Right cardiac atrium (tissue), 5 donors: ENCODE data around the gene YEATS2. TPM values are rescaled to one million over a fixed set of nuclear protein-coding genes. Genes with fewer than 3 reads are reported as not detected.
"Not testable (repeated sequence)": the region's sequence is repeated elsewhere in the genome, so short reads cannot be mapped to it uniquely, and the experiment has no call there.

ENCODE experiments used
- ATAC-seq, 2 donors: fragments of 200-7000 bp; cut with Tn5 transposase; one replicate each; pipeline versions ENCODE4 v1.8.0 to v1.9.1; 2020; ENCODE audit warnings: moderate library complexity in 2 of 2, mild to moderate bottlenecking in 1 of 2
- DNase-seq, 3 donors: peaks; one replicate each; pipeline ENCODE4 v3.0.0-alpha.2; 2020
- H3K27ac ChIP-seq: one replicate; pipeline ENCODE4 v1.5.1; 2013; ENCODE audit warnings: mild to moderate bottlenecking, low read length, control low read depth, moderate library complexity
- H3K27me3 ChIP-seq: one replicate; pipeline ENCODE4 v1.6.1; 2013; ENCODE audit not compliant: control insufficient read depth, insufficient read depth
- H3K4me1 ChIP-seq: one replicate; pipeline ENCODE4 v1.6.1; 2013; ENCODE audit warnings: low read length; ENCODE audit not compliant: control insufficient read depth, insufficient read depth
- H3K4me3 ChIP-seq: one replicate; pipeline ENCODE4 v1.5.1; 2013; ENCODE audit warnings: low read length, control low read depth
- H3K9me3 ChIP-seq: one replicate; pipeline ENCODE4 v1.6.1; 2013; ENCODE audit warnings: low read length; ENCODE audit not compliant: control insufficient read depth
- WGBS: extraction: QIAGEN DNeasy Blood & Tissue Kit; methylation state at CpG from one replicate; pipeline ENCODE4 v1.1.7; 2013; 5-methylcytosine and 5-hydroxymethylcytosine counted together
- intact Hi-C, 4 donors: fragments of 100-400 bp; cut with DNase I; formaldehyde crosslinking; loops; one replicate each; pipeline versions ENCODE4 v1.11.0 to v1.14.0; 2022 to 2023
- polyA plus RNA-seq: library from polyadenylated mRNA; stranded (reverse); fragments of 200-250 nt; gene quantifications from one replicate; pipeline ENCODE4 v1.2.3, GENCODE V29; 2013
- total RNA-seq, 4 donors: library from RNA; stranded (reverse); fragmentation: NEBNext Ultra II Directional; extraction: Animal tissue kit (Norgen Biotek cat#: 25700); gene quantifications; one replicate each; pipeline ENCODE4 v1.2.1, GENCODE V29; 2021
- donor health status: healthy with polysubstance abuse.
- donor health status: DM: no; HTN: yes; CAD: no.
- donor health status: DM: no; HTN: no; CAD: no.
- donor health status: DM: no; HTN: yes; CAD: no; lungs with severe emphysema.
- donor health status: DM: yes; HTN: yes; CAD: no.

The YEATS2 gene
- total and polyA plus RNA-seq, 5 donors = 6.0 to 12.0 (median 11.6) TPM

- intact Hi-C loops = no loop called here
- no peak for ATAC-seq
- WGBS = 97% methylated on average over 3 of the region's 3 CpGs
Observed at GRCh38 chr3:183711516-183711915, 13.9 kb downstream of the YEATS2 start.

GRCh38 chr3:183714622-183715021, 17.0 kb downstream of the YEATS2 start:
- Histone ChIP-seq H3K9me3 (no peaks in the 10 kb centered on the region), H3K27me3 (no peaks in the 10 kb centered on the region), H3K27ac (no peak overlapping the region), H3K4me3 (no peak overlapping the region), H3K4me1 (no peaks in the 10 kb centered on the region)
- DNase-seq = no peak
- ATAC-seq = no peak
- intact Hi-C loops = no loop called here

More at GRCh38 chr3:183711516-183711915, 13.9 kb downstream of the YEATS2 start:
- Histone ChIP-seq H3K4me3 (no peak overlapping the region), H3K27me3 (no peaks in the 10 kb centered on the region), H3K27ac (no peak overlapping the region), H3K4me1 (peaks cover 2% of the 10 kb centered on the region), H3K9me3 (no peaks in the 10 kb centered on the region)
- no peak for DNase-seq

GRCh38 chr3:183718012-183718411, 20.4 kb downstream of the YEATS2 start:
- intact Hi-C loops = no loop called here
- no peak overlapping the region for H3K27ac ChIP-seq
- WGBS = 90% methylated on average over 3 of the region's 3 CpGs
- no peaks in the 10 kb centered on the region for H3K27me3 ChIP-seq
- H3K4me1 ChIP-seq = no peaks in the 10 kb centered on the region
- H3K9me3 ChIP-seq = no peaks in the 10 kb centered on the region
- ATAC-seq (no peak), DNase-seq (no peak)
- no peak overlapping the region for H3K4me3 ChIP-seq

GRCh38 chr3:183725387-183725786, 27.8 kb downstream of the YEATS2 start:
- no peak for DNase-seq
- 86% methylated on average over 6 of the region's 6 CpGs for WGBS
- no peaks in the 10 kb centered on the region for H3K27me3 ChIP-seq
- intact Hi-C loops = no loop called here
- no peak overlapping the region for H3K27ac ChIP-seq
- no peaks in the 10 kb centered on the region for H3K9me3 ChIP-seq
- ATAC-seq = no peak
- no peak overlapping the region for H3K4me3 ChIP-seq
- no peaks in the 10 kb centered on the region for H3K4me1 ChIP-seq

GRCh38 chr3:183728204-183728603, 30.6 kb downstream of the YEATS2 start:
- no peak for ATAC-seq
- intact Hi-C loops = no loop called here
- Histone ChIP-seq H3K9me3 (no peaks in the 10 kb centered on the region), H3K27me3 (no peaks in the 10 kb centered on the region), H3K4me1 (no peaks in the 10 kb centered on the region), H3K4me3 (no peak overlapping the region), H3K27ac (no peak overlapping the region)
- DNase-seq = no peak
- 98% methylated on average over 1 of the region's 1 CpG for WGBS

- no peak for DNase-seq
- Histone ChIP-seq H3K9me3 (no peaks in the 10 kb centered on the region), H3K4me1 (no peaks in the 10 kb centered on the region), H3K4me3 (no peak overlapping the region), H3K27me3 (no peaks in the 10 kb centered on the region), H3K27ac (no peak overlapping the region)
- 91% methylated on average over 2 of the region's 2 CpGs for WGBS
- intact Hi-C loops = no loop called here
- ATAC-seq = no peak
Observed at GRCh38 chr3:183730361-183730760, 32.8 kb downstream of the YEATS2 start.

GRCh38 chr3:183731611-183732010, 34.0 kb downstream of the YEATS2 start:
- no peak overlapping the region for H3K27ac ChIP-seq
- no peak overlapping the region for H3K4me3 ChIP-seq
- DNase-seq (no peak), ATAC-seq (no peak)
- WGBS = 95% methylated on average over 5 of the region's 5 CpGs
- intact Hi-C loops = no loop called here
- no peaks in the 10 kb centered on the region for H3K9me3 ChIP-seq
- no peaks in the 10 kb centered on the region for H3K4me1 ChIP-seq
- H3K27me3 ChIP-seq = no peaks in the 10 kb centered on the region

GRCh38 chr3:183733553-183733952, 36.0 kb downstream of the YEATS2 start:
- Histone ChIP-seq H3K27me3 (no peaks in the 10 kb centered on the region), H3K27ac (no peak overlapping the region), H3K4me1 (no peaks in the 10 kb centered on the region), H3K4me3 (no peak overlapping the region), H3K9me3 (no peaks in the 10 kb centered on the region)
- 77% methylated on average over 7 of the region's 7 CpGs for WGBS
- ATAC-seq (no peak), DNase-seq (no peak)
- intact Hi-C loops = no loop called here

GRCh38 chr3:183734750-183735494, 37.3 kb downstream of the YEATS2 start:
- no peak overlapping the region for H3K4me3 ChIP-seq
- H3K27me3 ChIP-seq = no peaks in the 10 kb centered on the region
- H3K4me1 ChIP-seq = no peaks in the 10 kb centered on the region
- intact Hi-C loops = no loop called here
- H3K27ac ChIP-seq = no peak overlapping the region
- 67% methylated on average over 5 of the region's 5 CpGs for WGBS
- DNase-seq (no peak), ATAC-seq (no peak)
- H3K9me3 ChIP-seq = no peaks in the 10 kb centered on the region

GRCh38 chr3:183737116-183737515, 39.5 kb downstream of the YEATS2 start:
- no peaks in the 10 kb centered on the region for H3K27me3 ChIP-seq
- ATAC-seq (no peak), DNase-seq (no peak)
- 85% methylated on average over 2 of the region's 2 CpGs for WGBS
- no peak overlapping the region for H3K27ac ChIP-seq
- intact Hi-C loops = no loop called here
- H3K9me3 ChIP-seq = no peaks in the 10 kb centered on the region
- H3K4me1 ChIP-seq = no peaks in the 10 kb centered on the region
- no peak overlapping the region for H3K4me3 ChIP-seq

- H3K9me3 ChIP-seq, H3K4me1 ChIP-seq, intact Hi-C loops, H3K27ac ChIP-seq, ATAC-seq, DNase-seq, H3K27me3 ChIP-seq, H3K4me3 ChIP-seq: not testable (repeated sequence)
- 100% methylated on average over 1 of the region's 1 CpG for WGBS
Observed at GRCh38 chr3:183740154-183740553, 42.6 kb downstream of the YEATS2 start.

- WGBS = 92% methylated on average over 7 of the region's 7 CpGs
- Histone ChIP-seq H3K4me3 (no peak overlapping the region), H3K9me3 (no peaks in the 10 kb centered on the region), H3K27ac (no peak overlapping the region), H3K4me1 (no peaks in the 10 kb centered on the region), H3K27me3 (no peaks in the 10 kb centered on the region)
- intact Hi-C loops = no loop called here
- ATAC-seq = no peak
- no peak for DNase-seq
Observed at GRCh38 chr3:183743231-183743630, 45.6 kb downstream of the YEATS2 start.
